ENCODE data around the gene ELOB. TPM values are rescaled to one million over a fixed set of nuclear protein-coding genes. Genes with fewer than 3 reads are reported as not detected.

Gene ELOB
- 177 and 362 TPM in 2 replicates for total RNA-seq

DNA sequence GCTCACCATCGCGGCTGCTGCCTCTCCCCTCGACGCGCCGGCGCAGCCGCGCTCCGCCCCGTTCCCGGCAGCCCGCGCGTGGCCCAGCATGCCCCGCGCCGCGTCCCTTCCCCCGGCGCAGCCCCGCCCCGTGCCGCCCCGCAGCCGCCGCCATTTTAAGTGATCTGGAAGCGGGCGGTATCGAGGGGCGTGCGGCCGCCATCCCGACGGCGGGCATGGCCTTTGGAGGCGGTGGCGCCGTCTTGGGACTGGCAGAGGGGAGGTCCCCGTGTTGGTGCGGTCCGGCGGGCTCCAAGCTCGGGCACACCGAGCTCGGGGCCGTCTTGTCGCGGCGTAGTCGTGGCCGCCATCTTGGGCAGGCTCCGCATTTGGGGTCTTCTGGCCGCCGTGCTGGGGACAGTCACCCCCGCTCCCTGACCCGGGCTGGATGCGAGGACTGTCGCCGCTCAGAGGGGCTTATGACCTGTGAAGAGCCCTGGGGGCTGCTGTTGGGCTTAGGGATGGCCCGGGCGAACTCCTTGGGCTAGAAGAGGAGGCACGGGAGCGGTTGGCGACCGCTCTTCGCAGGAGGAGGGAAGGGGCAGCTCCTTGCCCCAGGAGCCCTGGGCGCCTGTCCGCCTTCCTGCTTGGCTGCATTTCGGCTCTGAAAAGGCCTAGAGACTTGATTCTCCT is at the start of gene ELOB:
Gene ELOB, minus strand, starts transcription at position 50 of the 672 bp plus-strand sequence. Its CDS starts 41 bp downstream, at position 9.

DNA sequence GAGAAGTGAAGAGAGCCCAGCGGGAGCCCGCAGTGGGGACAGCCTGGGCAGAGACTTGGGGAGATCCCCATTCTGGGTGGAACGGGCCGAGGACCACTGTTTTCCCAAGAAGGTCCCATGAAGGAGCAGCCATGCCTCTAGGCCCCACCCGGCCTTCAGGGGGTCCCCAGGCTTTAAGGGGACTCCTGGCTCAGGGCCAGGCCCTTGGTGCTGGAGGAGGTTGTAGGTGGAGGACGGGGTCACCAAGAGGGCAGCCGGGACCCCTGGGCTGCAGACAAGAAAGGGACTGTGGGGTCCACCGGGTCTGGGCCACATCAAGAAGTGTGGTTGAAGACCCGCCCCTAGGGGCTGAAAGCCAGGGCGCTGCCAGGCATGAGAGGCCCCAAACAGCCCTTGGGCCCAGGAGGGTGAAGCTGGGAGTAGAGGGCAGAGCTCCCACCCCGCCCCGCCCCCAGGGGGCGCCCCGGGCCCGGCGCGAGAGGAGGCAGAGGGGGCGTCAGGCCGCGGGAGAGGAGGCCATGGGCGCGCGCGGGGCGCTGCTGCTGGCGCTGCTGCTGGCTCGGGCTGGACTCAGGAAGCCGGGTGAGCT is 39.8 kb upstream of the ELOB start, which contains the start of gene PRSS21:
Gene PRSS21, plus strand, starts transcription at position 487 of the 589 bp plus-strand sequence. Its CDS starts 32 bp downstream, at position 519.

GRCh38 chr16:2787406-2787805 is 10.3 kb upstream of the ELOB start, which contains the start of gene PRSS33:
PRSS33 (minus strand) TSS chr16:2787560; CDS start chr16:2786547, 1,013 bp downstream.

DNA sequence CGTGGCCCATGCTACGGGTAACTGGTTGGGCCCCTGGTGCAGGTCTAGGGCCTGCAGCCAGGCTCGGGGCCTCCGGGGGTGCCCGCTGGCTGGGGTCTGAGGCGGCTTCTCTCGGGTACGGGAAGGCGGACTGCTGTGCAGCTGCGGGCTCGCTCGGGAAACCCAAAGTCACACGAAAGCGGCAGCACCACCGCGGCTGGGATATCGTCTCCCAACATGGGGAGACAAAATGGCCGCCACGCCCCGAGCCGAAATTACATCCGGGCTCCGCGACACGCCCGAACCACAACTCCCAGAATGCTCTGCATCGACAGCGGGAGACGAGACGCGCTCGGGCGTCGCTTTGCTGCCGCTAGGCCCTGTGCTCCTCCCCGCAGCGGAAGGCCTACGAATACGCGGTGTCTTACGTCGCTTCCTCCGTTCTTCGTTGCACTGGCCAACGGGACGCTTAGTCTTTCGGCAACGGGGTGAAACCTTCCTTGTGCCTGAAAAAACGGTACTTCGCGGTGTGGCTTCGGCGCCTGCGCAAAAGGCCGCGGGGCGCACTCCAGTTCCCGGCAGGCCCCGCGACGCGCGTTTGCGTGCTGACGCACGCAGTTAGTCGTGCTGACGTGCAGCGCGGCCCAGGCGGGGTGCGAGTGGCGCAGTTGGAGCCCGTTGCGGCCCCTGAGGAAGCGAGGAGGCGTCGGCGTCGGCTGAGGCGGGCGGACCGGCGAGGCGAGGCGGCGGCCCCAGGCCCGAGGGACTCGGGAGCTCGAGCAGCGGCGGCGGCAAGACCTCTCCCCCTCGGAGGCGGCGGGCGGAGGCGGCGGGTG is 24.8 kb downstream of the ELOB start, which contains the start of gene SRRM2:
Gene SRRM2, plus strand, starts transcription at position 604 of the 815 bp plus-strand sequence. CDS start 3,727 bp downstream, outside the sequence.

Small RNA genes within 50 kb of the gene (small RNA-seq; reads per million reads assigned to genes)
- 3.2 reads per million, percentile 64 among the genes with 10 or more reads in this experiment for gene SNORA3C

Other genes starting within 250 kb of the ELOB start
- not detected in 2 replicates for gene CEMP1, start 245.9 kb downstream of the ELOB start, total RNA-seq
- 25.7 and 32.5 TPM in 2 replicates for gene PDPK1, start 239.3 kb downstream of the ELOB start, total RNA-seq
- gene KCTD5, start 94.8 kb downstream of the ELOB start, total RNA-seq: 24.2 and 28.9 TPM in 2 replicates
- 1.8 and 1.9 TPM in 2 replicates for gene PRSS27, start 57.1 kb downstream of the ELOB start, total RNA-seq
- gene SRRM2, start 24.6 kb downstream of the ELOB start, total RNA-seq: 76.7 and 80.9 TPM in 2 replicates
- gene PRSS33, start 10.3 kb upstream of the ELOB start, total RNA-seq: not detected in 2 replicates
- gene PRSS41, start 21.2 kb upstream of the ELOB start, total RNA-seq: not detected in 2 replicates
- gene PRSS21, start 40.0 kb upstream of the ELOB start, total RNA-seq: 0.49 TPM in 1 of 2 replicates, not detected in the other
- not detected in 2 replicates for gene ZG16B, start 53.0 kb upstream of the ELOB start, total RNA-seq
- gene PRSS22, start 80.9 kb upstream of the ELOB start, total RNA-seq: not detected in 2 replicates
- gene FLYWCH2, start 105.9 kb upstream of the ELOB start, total RNA-seq: 45.9 and 60.1 TPM in 2 replicates
- gene FLYWCH1, start 134.7 kb upstream of the ELOB start, total RNA-seq: 33.8 and 34.7 TPM in 2 replicates
- gene KREMEN2, start 187.0 kb upstream of the ELOB start, total RNA-seq: not detected in 2 replicates
- 2.6 and 3.3 TPM in 2 replicates for gene PAQR4, start 192.1 kb upstream of the ELOB start, total RNA-seq
- gene PKMYT1, start 203.2 kb upstream of the ELOB start, total RNA-seq: 1.9 and 2.2 TPM in 2 replicates
- gene CLDN9, start 235.6 kb upstream of the ELOB start, total RNA-seq: not detected in 2 replicates
- 0.12 and 0.16 TPM in 2 replicates for gene CLDN6, start 240.9 kb upstream of the ELOB start, total RNA-seq
- gene TNFRSF12A, start 243.1 kb upstream of the ELOB start, total RNA-seq: 189 and 267 TPM in 2 replicates
- 36.1 and 43.3 TPM in 2 replicates for gene HCFC1R1, start 246.7 kb upstream of the ELOB start, total RNA-seq
- 32.0 and 35.0 TPM in 2 replicates for gene THOC6, start 246.8 kb upstream of the ELOB start, total RNA-seq

All from hair follicle dermal papilla cell (primary cell).